Thymus (tissue), 11 donors: Measurements from ENCODE around the gene SCN1B. TPM values are rescaled to one million over a fixed set of nuclear protein-coding genes. Genes with fewer than 3 reads are reported as not detected.

Experiments used
- DNase-seq, 9 donors: peaks; one replicate each; pipeline ENCODE4 v3.0.0-alpha.2; 2013; ENCODE audit warnings: low spot score in 9 of 9, low read depth in 6 of 9, missing footprints in 1 of 9
- H3K27ac ChIP-seq, 2 donors: one replicate each; pipeline ENCODE4 v1.5.1; 2013; ENCODE audit warnings: control low read depth in 1 of 2, low read depth in 1 of 2, low read length in 1 of 2, mild to moderate bottlenecking in 1 of 2, moderate library complexity in 1 of 2
- H3K27me3 ChIP-seq, 2 donors: one replicate each; pipeline ENCODE4 v1.5.1; 2013; ENCODE audit warnings: low read length in 1 of 2; ENCODE audit not compliant: control insufficient read depth in 2 of 2, insufficient read depth in 1 of 2
- H3K36me3 ChIP-seq, 2 donors: one replicate each; pipeline ENCODE4 v1.5.1; 2013; ENCODE audit warnings: low read length in 1 of 2, mild to moderate bottlenecking in 1 of 2, moderate library complexity in 1 of 2; ENCODE audit not compliant: control insufficient read depth in 2 of 2, insufficient read depth in 2 of 2
- H3K4me1 ChIP-seq, 2 donors: one replicate each; pipeline ENCODE4 v1.5.1; 2013; ENCODE audit warnings: low read length in 2 of 2; ENCODE audit not compliant: control insufficient read depth in 2 of 2, insufficient read depth in 2 of 2
- H3K4me3 ChIP-seq, 2 donors: one replicate each; pipeline ENCODE4 v1.5.1; 2013; ENCODE audit warnings: low read length in 2 of 2, control low read depth in 1 of 2, mild to moderate bottlenecking in 1 of 2
- H3K9me3 ChIP-seq, 2 donors: one replicate each; pipeline ENCODE4 v1.5.1; 2013; ENCODE audit warnings: low read length in 1 of 2, mild to moderate bottlenecking in 1 of 2; ENCODE audit not compliant: control insufficient read depth in 2 of 2, insufficient read depth in 1 of 2
- WGBS: extraction: QIAGEN DNeasy Blood & Tissue Kit; methylation state at CpG from one replicate; pipeline ENCODE4 v1.1.7; 2013; 5-methylcytosine and 5-hydroxymethylcytosine counted together
- polyA plus RNA-seq: library from polyadenylated mRNA; stranded (reverse); fragments of 200-250 nt; gene quantifications from one replicate; pipeline ENCODE4 v1.2.3, GENCODE V29; 2013
- total RNA-seq: library from RNA; stranded (reverse); fragments of 120-200 nt; gene quantifications from one replicate; pipeline ENCODE4 v1.2.4, GENCODE V29; 2013
- donor health status: healthy.

SCN1B gene
- total and polyA plus RNA-seq, 2 donors, result 0.28 to 3.4 TPM

DNA sequence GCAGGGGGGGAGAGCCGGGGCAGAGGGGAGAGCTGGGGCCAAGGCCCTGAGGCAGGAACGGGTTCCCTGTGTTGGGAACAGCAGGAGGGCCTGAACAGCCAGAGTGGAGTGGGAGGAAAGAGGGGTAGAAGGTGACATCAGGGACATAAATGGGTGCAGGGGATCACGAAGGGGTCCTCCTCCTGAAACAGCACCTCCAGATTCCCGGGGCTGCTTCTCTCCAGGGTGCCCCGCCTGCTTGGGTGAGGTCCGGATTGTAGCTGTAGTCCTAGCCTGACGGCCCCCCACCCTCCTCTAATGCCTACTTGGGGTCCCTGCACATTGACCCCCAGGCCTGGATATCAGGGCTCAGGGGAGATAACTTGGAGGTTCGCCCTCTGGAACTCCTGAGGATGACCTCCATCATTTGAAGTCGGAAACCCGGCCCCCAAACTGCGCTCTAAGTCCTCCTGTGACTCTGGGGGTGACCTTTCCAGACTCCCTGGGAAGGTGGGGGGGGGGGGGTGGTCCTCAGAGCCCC is 473 bp upstream of the SCN1B start:
- no peak overlapping the region for H3K27ac ChIP-seq
- WGBS, result 25% methylated on average over 11 of the region's 11 CpGs

GRCh38 chr19:35031072-35031881 is 1.0 kb downstream of the SCN1B start:
- WGBS, result 15% methylated on average over 31 of the region's 31 CpGs
- Histone ChIP-seq H3K4me3 (peak overlapping the region in 1 of 2 donors; percentile 42), H3K4me1 (no peaks in the 10 kb centered on the region), H3K27me3 (peaks cover 36 to 49% of the 10 kb centered on the region in 2 donors), H3K27ac (no peak overlapping the region), H3K36me3 (peaks cover 14 to 16% of the 10 kb centered on the region in 2 donors), H3K9me3 (no peaks in the 10 kb centered on the region)
- DNase-seq, result no peak

More for the DNA sequence above, 473 bp upstream of the SCN1B start:
- Histone ChIP-seq H3K9me3 (no peaks in the 10 kb centered on the region), H3K4me3 (peak overlapping the region in 1 of 2 donors; percentile 42), H3K4me1 (no peaks in the 10 kb centered on the region), H3K36me3 (peaks cover 28 to 30% of the 10 kb centered on the region in 2 donors), H3K27me3 (peaks cover 36 to 49% of the 10 kb centered on the region in 2 donors)
- DNase-seq, result no peak

- Histone ChIP-seq H3K9me3 (no peaks in the 10 kb centered on the region), H3K36me3 (peaks cover 3 to 6% of the 10 kb centered on the region in 2 donors), H3K4me3 (no peak overlapping the region), H3K27me3 (peaks cover 36 to 54% of the 10 kb centered on the region in 2 donors), H3K27ac (no peak overlapping the region), H3K4me1 (no peaks in the 10 kb centered on the region)
- WGBS, result 99% methylated on average over 17 of the region's 17 CpGs
- no peak for DNase-seq
Observed at GRCh38 chr19:35032356-35032865, 2.1 kb downstream of the SCN1B start.

DNA sequence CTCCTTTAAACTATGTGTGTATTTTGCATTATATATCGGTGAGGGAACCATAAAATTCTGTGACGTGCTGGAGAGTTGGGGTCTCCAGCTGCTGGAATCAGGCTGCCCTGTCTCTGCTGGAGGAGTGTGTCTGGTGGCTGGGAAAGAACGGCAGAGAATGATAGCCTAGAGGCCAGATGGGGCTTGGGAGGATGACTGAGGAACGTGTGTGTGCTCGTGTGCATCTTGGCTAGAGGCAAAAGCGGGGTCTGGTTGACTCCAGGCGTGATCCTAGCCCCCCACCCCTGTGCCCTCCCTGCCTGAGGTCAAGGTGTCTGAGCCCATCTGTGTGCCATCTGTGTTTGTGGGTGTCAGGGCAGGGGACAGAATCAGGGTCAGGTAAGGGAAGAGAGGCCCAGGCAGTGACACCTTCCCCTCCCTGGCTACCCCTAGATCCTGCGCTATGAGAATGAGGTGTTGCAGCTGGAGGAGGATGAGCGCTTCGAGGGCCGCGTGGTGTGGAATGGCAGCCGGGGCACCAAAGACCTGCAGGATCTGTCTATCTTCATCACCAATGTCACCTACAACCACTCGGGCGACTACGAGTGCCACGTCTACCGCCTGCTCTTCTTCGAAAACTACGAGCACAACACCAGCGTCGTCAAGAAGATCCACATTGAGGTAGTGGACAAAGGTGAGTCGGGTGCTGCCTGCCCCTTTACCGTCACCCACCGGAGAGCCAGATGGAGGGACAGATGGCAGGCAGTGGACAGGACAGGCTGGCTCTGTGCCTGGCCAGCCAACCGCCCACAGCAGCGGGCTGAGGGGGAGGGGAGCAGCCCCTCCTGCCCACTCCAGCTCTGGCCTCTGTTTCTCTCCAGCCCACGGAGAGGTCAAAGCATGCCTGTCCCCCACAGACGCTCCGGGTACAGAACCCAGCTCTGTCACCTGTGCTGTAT is 3.1 kb downstream of the SCN1B start:
- H3K27ac ChIP-seq, result no peak overlapping the region
- peaks cover 39 to 63% of the 10 kb centered on the region in 2 donors for H3K27me3 ChIP-seq
- DNase-seq, result no peak
- H3K4me1 ChIP-seq, result no peaks in the 10 kb centered on the region
- H3K9me3 ChIP-seq, result no peaks in the 10 kb centered on the region
- no peaks in the 10 kb centered on the region for H3K36me3 ChIP-seq
- WGBS, result 96% methylated on average over 30 of the region's 30 CpGs
- H3K4me3 ChIP-seq, result no peak overlapping the region

DNA sequence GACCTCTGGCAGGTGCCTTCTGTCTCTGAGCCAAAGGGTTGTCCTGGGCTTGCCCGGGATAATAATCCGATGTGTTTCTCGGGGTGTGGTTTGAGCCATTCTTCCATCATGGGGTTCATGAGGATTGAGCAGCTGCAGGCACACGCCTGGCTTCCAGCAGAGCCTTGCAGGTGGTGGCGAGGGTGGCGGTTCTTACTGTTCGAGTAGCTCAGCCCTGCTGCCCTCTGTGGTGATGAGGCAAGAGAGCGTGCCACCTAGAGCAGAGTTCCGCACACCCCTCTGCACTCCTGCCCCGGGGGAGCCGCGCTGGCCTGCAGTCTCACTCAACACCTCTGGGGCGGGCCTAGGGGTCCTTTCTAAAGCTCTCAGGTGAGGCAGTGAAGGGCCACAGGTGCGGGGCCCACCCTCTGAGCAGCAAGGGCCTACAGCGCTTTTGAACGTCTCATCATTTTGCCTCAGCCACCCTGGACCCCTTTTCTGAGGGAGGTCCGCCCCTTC is 3.8 kb downstream of the SCN1B start:
- no peak overlapping the region for H3K27ac ChIP-seq
- H3K27me3 ChIP-seq, result peaks cover 39 to 69% of the 10 kb centered on the region in 2 donors
- no peaks in the 10 kb centered on the region for H3K36me3 ChIP-seq
- no peaks in the 10 kb centered on the region for H3K9me3 ChIP-seq
- no peak for DNase-seq
- 90% methylated on average over 17 of the region's 17 CpGs for WGBS
- no peak overlapping the region for H3K4me3 ChIP-seq
- H3K4me1 ChIP-seq, result no peaks in the 10 kb centered on the region

DNA sequence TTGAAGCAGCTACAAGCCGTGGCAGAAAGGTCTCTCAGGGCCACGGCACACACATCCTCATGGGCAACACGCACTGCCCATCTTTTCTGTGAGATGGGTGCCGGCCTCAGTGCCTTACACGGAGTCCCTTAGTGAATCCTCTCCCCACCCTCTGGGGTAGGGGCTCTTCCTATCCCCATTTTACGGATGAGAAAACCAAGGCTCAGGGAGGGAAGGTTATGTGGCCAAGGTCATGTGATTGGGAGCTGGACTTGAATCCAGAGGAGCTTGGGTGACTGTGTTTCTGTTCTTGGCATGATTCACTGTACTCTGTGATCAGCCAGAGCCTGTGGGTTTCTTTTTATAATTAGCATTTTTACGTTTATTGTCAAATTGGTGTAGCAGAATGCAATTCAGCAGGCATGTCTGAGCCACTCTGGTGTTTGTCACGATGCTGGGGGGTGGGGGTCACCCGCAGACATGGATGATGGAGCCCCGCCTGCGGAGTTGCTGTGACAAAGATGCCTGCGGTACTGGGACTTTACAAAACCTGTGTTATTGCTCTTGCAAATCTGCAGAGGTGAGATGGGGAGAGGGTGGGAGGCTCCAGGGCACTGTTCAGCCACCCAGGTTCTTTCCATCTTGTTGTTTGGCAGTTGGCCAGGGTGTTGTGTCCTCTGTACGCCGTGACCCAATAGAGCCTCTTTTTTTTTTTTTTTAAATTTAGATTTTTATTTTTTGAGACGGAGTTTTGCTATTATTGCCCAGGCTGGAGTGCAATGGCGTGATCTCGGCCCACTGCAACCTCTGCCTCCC is 4.5 kb downstream of the SCN1B start:
- 93% methylated on average over 17 of the region's 17 CpGs for WGBS
- no peak overlapping the region for H3K4me3 ChIP-seq
- H3K4me1 ChIP-seq, result no peaks in the 10 kb centered on the region

DNA sequence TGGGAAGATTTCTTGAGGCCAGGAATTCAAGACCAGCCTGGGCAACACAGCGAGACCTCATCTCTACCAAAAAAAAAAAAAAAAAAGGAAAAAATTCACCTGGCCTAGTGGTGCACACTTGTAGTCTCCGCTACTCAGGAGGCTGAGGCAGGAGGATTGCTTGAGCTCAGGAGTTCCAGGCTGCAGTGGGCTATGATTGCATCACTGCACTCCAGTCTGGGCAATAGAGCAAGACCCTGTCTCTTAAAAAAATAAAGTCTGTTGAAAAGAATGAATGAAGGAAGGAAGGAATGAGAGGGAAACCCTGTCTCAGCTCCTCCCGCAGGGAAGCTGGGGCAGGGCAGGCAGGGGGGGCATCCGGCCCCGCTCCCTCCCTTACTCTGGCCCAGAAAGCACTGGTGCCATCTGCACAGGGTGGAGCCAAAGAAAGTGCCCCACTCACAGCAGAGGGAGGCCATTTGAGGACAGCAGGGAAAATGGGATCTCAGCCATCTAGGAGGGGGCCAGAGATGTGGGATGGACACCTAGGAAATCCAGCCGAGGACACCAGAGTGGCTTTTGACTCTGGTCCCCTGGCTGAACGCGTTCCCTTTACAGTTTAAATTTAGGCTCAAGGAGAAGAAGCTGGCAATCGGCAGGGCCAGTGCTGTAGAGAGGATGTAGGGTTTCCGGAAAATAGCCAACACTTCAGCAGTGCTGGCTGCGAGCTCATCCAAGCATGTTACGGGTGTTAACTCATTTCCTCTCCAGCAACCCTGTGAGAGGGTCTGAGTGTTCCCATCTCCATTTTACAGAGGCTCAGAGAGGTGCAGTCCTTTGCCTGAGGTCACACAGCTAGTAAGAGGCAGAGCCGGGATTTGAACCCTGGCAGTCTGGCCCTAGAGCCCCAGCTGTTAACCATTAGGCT is 7.7 kb downstream of the SCN1B start:
- Histone ChIP-seq H3K4me3 (no peak overlapping the region), H3K27ac (no peak overlapping the region), H3K4me1 (peaks cover 0 to 10% of the 10 kb centered on the region in 2 donors), H3K9me3 (no peaks in the 10 kb centered on the region), H3K36me3 (no peaks in the 10 kb centered on the region), H3K27me3 (peaks cover 25 to 71% of the 10 kb centered on the region in 2 donors)
- 66% methylated on average over 13 of the region's 13 CpGs for WGBS
- no peak for DNase-seq

More for the DNA sequence above, 4.5 kb downstream of the SCN1B start:
- Histone ChIP-seq H3K9me3 (no peaks in the 10 kb centered on the region), H3K27ac (no peak overlapping the region), H3K36me3 (no peaks in the 10 kb centered on the region), H3K27me3 (peaks cover 37 to 69% of the 10 kb centered on the region in 2 donors)
- DNase-seq, result no peak
